ENCODE measurements around the gene CLEC19A. TPM values are rescaled to one million over a fixed set of nuclear protein-coding genes. Genes with fewer than 3 reads are reported as not detected.

CLEC19A gene
- total and polyA plus RNA-seq, 10 donors, result not detected

GRCh38 chr16:19329932-19330331 lies 44.4 kb downstream of the CLEC19A start:
- intact Hi-C loops (cut with DNase I; ENCODE audit: low total_unique reads), result no loop called here
- WGBS, 5 donors, result 73 to 95% (median 87%) methylated on average over 1 of the region's 1 CpG
- DNase-seq, result no peak
- H3K36me3 ChIP-seq, result no peaks in the 10 kb centered on the region
- H3K27ac ChIP-seq, result no peak overlapping the region
- H3K4me3 ChIP-seq, result no peak overlapping the region
- H3K4me1 ChIP-seq, result no peaks in the 10 kb centered on the region
- no peak for TF ChIP-seq POLR2AphosphoS5 (IDR thresholded peaks at IDR 0.05)
- peaks cover 0 to 4% (median 0%) of the 10 kb centered on the region in 7 donors for H3K27me3 ChIP-seq (replicated peaks in 1 of 7)
- H3K9me3 ChIP-seq, result peaks cover 0 to 9% (median 0%) of the 10 kb centered on the region in 8 donors

- H3K9me3 ChIP-seq, result peaks cover 0 to 9% (median 0%) of the 10 kb centered on the region in 8 donors
- H3K4me1 ChIP-seq, result no peaks in the 10 kb centered on the region
- H3K4me3 ChIP-seq, result no peak overlapping the region
- DNase-seq, result no peak
- peaks cover 0 to 9% (median 0%) of the 10 kb centered on the region in 7 donors for H3K27me3 ChIP-seq (replicated peaks in 1 of 7)
- WGBS, 5 donors, result 67 to 83% (median 71%) methylated on average over 5 to 6 of the region's 6 CpGs
- H3K27ac ChIP-seq, result no peak overlapping the region
- intact Hi-C loops (cut with DNase I; ENCODE audit: low total_unique reads), result no loop called here
- no peaks in the 10 kb centered on the region for H3K36me3 ChIP-seq
- TF ChIP-seq CTCF (IDR thresholded peaks at IDR 0.05 in 8 of 11, conservative IDR thresholded peaks at IDR 0.05 in 3 of 11) (no peak), POLR2AphosphoS5 (IDR thresholded peaks at IDR 0.05) (no peak), POLR2A (IDR thresholded peaks at IDR 0.05) (no peak)
Measured at GRCh38 chr16:19330841-19331397, 45.4 kb downstream of the CLEC19A start.

GRCh38 chr16:19331794-19332193 lies 46.3 kb downstream of the CLEC19A start:
- WGBS, 5 donors, result 63 to 76% (median 71%) methylated on average over 4 of the region's 4 CpGs
- intact Hi-C loops (cut with DNase I; ENCODE audit: low total_unique reads), result no loop called here
- no peak overlapping the region for H3K27ac ChIP-seq

GRCh38 chr16:19338335-19338734 lies 52.8 kb downstream of the CLEC19A start:
- DNase-seq, result no peak
- H3K36me3 ChIP-seq, result no peaks in the 10 kb centered on the region
- H3K9me3 ChIP-seq, result peaks cover 0 to 4% (median 0%) of the 10 kb centered on the region in 8 donors
- TF ChIP-seq CTCF (IDR thresholded peaks at IDR 0.05 in 8 of 11, conservative IDR thresholded peaks at IDR 0.05 in 3 of 11), result no peak
- TF ChIP-seq POLR2AphosphoS5 (IDR thresholded peaks at IDR 0.05), result no peak
- no peak for TF ChIP-seq POLR2A (IDR thresholded peaks at IDR 0.05)
- H3K27ac ChIP-seq, result no peak overlapping the region
- H3K4me1 ChIP-seq, result no peaks in the 10 kb centered on the region
- H3K4me3 ChIP-seq, result no peak overlapping the region
- WGBS, 5 donors, result 59 to 74% (median 68%) methylated on average over 3 of the region's 3 CpGs
- intact Hi-C loops (cut with DNase I; ENCODE audit: low total_unique reads), result no loop called here
- peaks cover 0 to 9% (median 0%) of the 10 kb centered on the region in 7 donors for H3K27me3 ChIP-seq (replicated peaks in 1 of 7)

More at GRCh38 chr16:19331794-19332193, 46.3 kb downstream of the CLEC19A start:
- Histone ChIP-seq H3K27me3 (replicated peaks in 1 of 7) (peaks cover 0 to 9% (median 0%) of the 10 kb centered on the region in 7 donors), H3K4me1 (no peaks in the 10 kb centered on the region), H3K4me3 (no peak overlapping the region), H3K9me3 (peaks cover 0 to 9% (median 0%) of the 10 kb centered on the region in 8 donors), H3K36me3 (no peaks in the 10 kb centered on the region)
- no peak for TF ChIP-seq POLR2AphosphoS5 (IDR thresholded peaks at IDR 0.05)
- TF ChIP-seq POLR2A (IDR thresholded peaks at IDR 0.05), result no peak
- TF ChIP-seq CTCF (IDR thresholded peaks at IDR 0.05 in 8 of 11, conservative IDR thresholded peaks at IDR 0.05 in 3 of 11), result no peak
- DNase-seq, result no peak
